ENCODE measurements around the gene NLRX1. TPM values are rescaled to one million over a fixed set of nuclear protein-coding genes. Genes with fewer than 3 reads are reported as not detected.
A peak's percentile ranks its signal among the peaks of the same experiment; 100 is the strongest.
"Not testable (repeated sequence)": the region's sequence is repeated elsewhere in the genome, so short reads cannot be mapped to it uniquely, and the experiment has no call there.

The NLRX1 gene
- total RNA-seq, 1 donor from 2014 or later = 35.9 TPM

DNA sequence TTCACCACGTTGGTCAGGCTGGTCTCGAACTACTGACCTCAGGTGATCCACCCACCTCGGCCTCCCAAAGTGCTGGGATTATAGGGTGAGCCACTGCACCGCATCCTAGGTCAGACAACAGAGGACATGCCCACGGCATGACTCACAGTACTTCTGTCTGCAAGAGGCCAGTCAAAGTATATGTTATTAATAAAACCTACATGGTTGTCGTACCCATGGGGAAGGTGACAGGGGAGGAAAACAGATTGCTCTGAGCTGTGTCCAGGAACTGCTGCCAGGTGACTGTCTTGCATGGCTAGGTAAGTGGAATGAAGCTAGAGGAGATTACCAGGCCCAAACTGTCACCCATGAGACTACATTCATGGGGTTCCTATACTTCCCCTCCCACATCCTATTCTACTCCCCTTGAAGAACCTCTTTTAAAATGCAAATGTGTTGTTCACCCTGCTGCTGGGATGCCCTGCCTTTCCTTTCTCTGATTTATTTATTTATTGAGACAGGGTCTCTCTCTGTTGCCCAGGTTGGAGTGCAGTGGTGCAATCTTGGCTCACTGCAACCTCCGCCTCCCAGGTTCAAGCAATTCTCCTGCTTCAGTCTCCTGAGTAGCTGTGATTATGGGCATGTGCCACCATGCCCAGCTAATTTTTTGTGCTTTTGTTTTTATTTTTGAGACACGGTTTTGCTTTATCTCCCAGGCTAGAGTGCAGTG is 2.0 kb upstream of the NLRX1 start:
- no peak overlapping the region for H3K4me3 ChIP-seq
- intact Hi-C loops (cut with DNase I) = loop anchor here (5.0 kb wide), 1 partner anchor 59 kb away; the partner anchor contains the start of gene C2CD2L
- H3K27me3 ChIP-seq = no peaks in the 10 kb centered on the region
- no peak for DNase-seq (ENCODE audit: low spot score in 2 of 2)
- TF ChIP-seq, protein P1, sequence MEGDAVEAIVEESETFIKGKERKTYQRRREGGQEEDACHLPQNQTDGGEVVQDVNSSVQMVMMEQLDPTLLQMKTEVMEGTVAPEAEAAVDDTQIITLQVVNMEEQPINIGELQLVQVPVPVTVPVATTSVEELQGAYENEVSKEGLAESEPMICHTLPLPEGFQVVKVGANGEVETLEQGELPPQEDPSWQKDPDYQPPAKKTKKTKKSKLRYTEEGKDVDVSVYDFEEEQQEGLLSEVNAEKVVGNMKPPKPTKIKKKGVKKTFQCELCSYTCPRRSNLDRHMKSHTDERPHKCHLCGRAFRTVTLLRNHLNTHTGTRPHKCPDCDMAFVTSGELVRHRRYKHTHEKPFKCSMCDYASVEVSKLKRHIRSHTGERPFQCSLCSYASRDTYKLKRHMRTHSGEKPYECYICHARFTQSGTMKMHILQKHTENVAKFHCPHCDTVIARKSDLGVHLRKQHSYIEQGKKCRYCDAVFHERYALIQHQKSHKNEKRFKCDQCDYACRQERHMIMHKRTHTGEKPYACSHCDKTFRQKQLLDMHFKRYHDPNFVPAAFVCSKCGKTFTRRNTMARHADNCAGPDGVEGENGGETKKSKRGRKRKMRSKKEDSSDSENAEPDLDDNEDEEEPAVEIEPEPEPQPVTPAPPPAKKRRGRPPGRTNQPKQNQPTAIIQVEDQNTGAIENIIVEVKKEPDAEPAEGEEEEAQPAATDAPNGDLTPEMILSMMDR (IDR thresholded peaks at IDR 0.05) = no peak
- no peaks in the 10 kb centered on the region for H3K36me3 ChIP-seq
- no peaks in the 10 kb centered on the region for H3K9me3 ChIP-seq
- no peak overlapping the region for H3K27ac ChIP-seq
- H3K4me1 ChIP-seq = peaks cover 0 to 2% of the 10 kb centered on the region in 2 donors

DNA sequence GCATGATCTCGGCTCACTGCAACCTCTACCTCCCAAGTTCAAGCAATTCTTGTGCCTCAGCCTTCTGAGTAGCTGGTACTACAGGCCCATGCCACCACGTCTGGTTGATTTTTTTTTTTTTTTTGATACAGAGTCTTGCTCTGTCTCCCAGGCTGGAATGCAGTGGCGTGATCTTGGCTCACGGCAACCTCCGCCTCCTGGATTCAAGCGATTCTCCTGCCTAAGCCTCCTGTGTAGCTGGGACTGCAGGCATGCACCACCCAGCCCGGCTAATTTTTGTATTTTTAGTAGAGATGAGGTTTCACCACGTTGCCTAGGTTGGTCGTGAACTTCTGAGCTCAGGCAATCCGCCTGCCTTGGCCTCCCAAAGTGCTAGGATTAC is 1.5 kb upstream of the NLRX1 start:
- H3K36me3 ChIP-seq; DNase-seq (ENCODE audit: low spot score in 2 of 2); H3K9me3 ChIP-seq; H3K4me3 ChIP-seq; H3K27me3 ChIP-seq; H3K27ac ChIP-seq; H3K4me1 ChIP-seq: not testable (repeated sequence)
- intact Hi-C loops (cut with DNase I) = loop anchor here (5.0 kb wide), 1 partner anchor 60 kb away; the partner anchor contains the start of gene C2CD2L

DNA sequence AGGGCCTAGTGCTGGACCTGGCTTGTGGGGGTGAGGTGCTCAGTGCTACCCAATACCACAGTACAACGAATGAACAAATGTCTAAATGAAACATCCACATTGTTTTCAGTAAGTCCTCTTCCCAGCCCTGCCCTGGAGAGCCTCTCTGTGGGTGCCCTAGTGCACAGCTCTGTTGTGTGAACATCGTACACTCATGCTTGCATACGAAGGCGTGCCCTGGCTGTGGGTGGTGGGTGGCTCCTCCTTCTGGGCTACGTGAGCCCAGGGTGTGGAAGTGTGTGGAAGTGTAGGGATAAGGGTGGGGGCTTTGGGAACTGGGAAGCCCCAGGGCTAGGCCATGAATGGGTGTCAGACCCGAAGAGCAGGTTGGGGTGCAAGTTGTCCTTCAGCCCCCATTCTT is 592 bp upstream of the NLRX1 start:
- no peak overlapping the region for H3K4me3 ChIP-seq
- TF ChIP-seq, protein P1 (IDR thresholded peaks at IDR 0.05) = no peak
- intact Hi-C loops (cut with DNase I) = loop anchor here (2.0 to 5.0 kb wide), 5 partner anchors 23 to 139 kb away; partner anchors contain the start of genes C2CD2L and CBL

DNA sequence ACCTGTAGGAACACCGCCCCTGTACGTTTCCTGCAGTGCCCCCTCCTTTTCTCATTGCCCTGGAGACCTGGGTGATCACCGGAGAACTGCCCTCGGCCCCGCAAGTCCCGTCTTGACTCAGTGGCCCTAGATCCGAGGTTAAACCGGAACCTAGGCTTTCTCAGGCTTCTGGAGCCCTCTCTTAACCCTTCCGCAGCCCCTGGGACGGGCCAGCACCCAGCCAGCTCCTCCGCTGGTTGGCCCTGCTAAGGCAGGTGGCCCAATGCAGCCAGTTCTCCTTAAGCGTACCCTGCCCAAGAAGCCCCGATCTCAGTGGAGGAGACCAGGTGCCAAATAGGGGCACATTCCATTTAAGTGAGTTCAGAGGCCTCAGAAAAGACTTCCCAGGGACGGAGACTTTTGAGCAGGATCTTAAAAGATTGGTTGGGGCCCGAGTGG is 776 bp downstream of the NLRX1 start:
- Histone ChIP-seq H3K27ac (peak overlapping the region; percentile 97 to 100), H3K36me3 (peaks cover 10 to 11% of the 10 kb centered on the region in 2 donors), H3K27me3 (no peaks in the 10 kb centered on the region), H3K9me3 (no peaks in the 10 kb centered on the region), H3K4me1 (peaks cover 0 to 2% of the 10 kb centered on the region in 2 donors), H3K4me3 (peak overlapping the region; percentile 61 to 95)
- TF ChIP-seq, protein P1 (IDR thresholded peaks at IDR 0.05) = no peak
- peak; percentile 58 to 90 for DNase-seq (ENCODE audit: low spot score in 2 of 2)
- intact Hi-C loops (cut with DNase I) = loop anchor here (1.0 to 5.0 kb wide), 6 partner anchors 24 to 171 kb away; partner anchors contain the start of genes C1QTNF5, C2CD2L and CBL

More for the DNA sequence above, 592 bp upstream of the NLRX1 start:
- Histone ChIP-seq H3K27ac (peak overlapping the region; percentile 97 to 100), H3K4me1 (peaks cover 0 to 2% of the 10 kb centered on the region in 2 donors), H3K27me3 (no peaks in the 10 kb centered on the region), H3K36me3 (no peaks in the 10 kb centered on the region), H3K9me3 (no peaks in the 10 kb centered on the region)
- DNase-seq (ENCODE audit: low spot score in 2 of 2) = no peak

DNA sequence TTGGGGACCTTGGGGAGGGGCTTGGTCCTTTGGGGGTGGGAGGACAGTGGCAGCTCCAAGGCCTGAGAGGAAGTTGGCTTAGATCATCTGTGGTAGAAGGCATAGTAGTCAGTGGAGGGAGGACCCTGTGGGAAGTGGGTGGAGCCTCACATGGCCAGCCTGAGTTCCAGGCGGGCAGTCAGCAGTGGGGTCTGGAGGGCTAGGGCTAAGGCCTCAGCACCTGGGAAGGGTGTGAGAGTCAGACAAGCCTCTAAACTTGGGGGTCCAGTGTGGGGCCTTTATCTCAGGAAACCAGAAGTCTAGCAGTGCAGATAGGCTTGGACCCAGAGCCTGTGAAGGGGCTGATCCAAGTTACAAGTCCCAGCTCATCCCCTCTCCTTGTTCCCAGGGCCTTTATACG is 4.0 kb downstream of the NLRX1 start:
- Histone ChIP-seq H3K4me3 (no peak overlapping the region), H3K9me3 (no peaks in the 10 kb centered on the region), H3K27ac (no peak overlapping the region), H3K36me3 (peaks cover 28 to 34% of the 10 kb centered on the region in 2 donors), H3K4me1 (peaks cover 0 to 2% of the 10 kb centered on the region in 2 donors), H3K27me3 (no peaks in the 10 kb centered on the region)
- TF ChIP-seq, protein P1 (IDR thresholded peaks at IDR 0.05) = no peak
- intact Hi-C loops (cut with DNase I) = no loop called here
- no peak for DNase-seq (ENCODE audit: low spot score in 2 of 2)

DNA sequence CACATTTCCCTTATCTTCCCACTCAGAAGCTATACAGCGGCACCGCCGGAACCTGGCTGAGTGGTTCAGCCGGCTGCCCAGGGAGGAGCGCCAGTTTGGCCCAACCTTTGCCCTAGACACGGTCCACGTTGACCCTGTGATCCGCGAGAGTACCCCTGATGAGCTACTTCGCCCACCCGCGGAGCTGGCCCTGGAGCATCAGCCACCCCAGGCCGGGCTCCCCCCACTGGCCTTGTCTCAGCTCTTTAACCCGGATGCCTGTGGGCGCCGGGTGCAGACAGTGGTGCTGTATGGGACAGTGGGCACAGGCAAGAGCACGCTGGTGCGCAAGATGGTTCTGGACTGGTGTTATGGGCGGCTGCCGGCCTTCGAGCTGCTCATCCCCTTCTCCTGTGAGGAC is 4.9 kb downstream of the NLRX1 start:
- H3K9me3 ChIP-seq = no peaks in the 10 kb centered on the region
- H3K27ac ChIP-seq = no peak overlapping the region
- H3K27me3 ChIP-seq = no peaks in the 10 kb centered on the region
- H3K4me3 ChIP-seq = no peak overlapping the region
- H3K4me1 ChIP-seq = peaks cover 0 to 3% of the 10 kb centered on the region in 2 donors
- intact Hi-C loops (cut with DNase I) = no loop called here
- H3K36me3 ChIP-seq = peaks cover 33 to 34% of the 10 kb centered on the region in 2 donors
- no peak for DNase-seq (ENCODE audit: low spot score in 2 of 2)
- TF ChIP-seq, protein P1 (IDR thresholded peaks at IDR 0.05) = no peak

All from ascending aorta (tissue), 2 donors.